Type B pancreatic cell (in vitro differentiated cells): Measurements from ENCODE around the gene DPYSL4. TPM values are rescaled to one million over a fixed set of nuclear protein-coding genes. Genes with fewer than 3 reads are reported as not detected.

Experiments used
- DNase-seq: peaks from one replicate; pipeline ENCODE4 v3.0.0; 2021; ENCODE audit warnings: mixed read lengths; ENCODE audit not compliant: unreplicated experiment; ENCODE audit errors: extremely low spot score
- H3K27ac Mint-ChIP-seq: 2 replicates; pipeline ENCODE4 v1.8.0; 2021; ENCODE audit warnings: mild to moderate bottlenecking, mixed read lengths
- H3K27me3 Mint-ChIP-seq: 2 replicates; pipeline ENCODE4 v1.8.0; 2021; ENCODE audit warnings: mixed read lengths
- H3K36me3 Mint-ChIP-seq: 2 replicates; pipeline ENCODE4 v1.8.0; 2021; ENCODE audit warnings: mixed read lengths
- H3K4me1 Mint-ChIP-seq: one replicate; pipeline ENCODE4 v1.8.0; 2021; ENCODE audit warnings: mixed read lengths; ENCODE audit not compliant: unreplicated experiment
- H3K4me3 Mint-ChIP-seq: 2 replicates; pipeline ENCODE4 v1.8.0; 2021; ENCODE audit warnings: mild to moderate bottlenecking, mixed read lengths
- H3K9me3 Mint-ChIP-seq: 2 replicates; pipeline ENCODE4 v1.8.0; 2021; ENCODE audit warnings: mixed read lengths
- CTCF ChIP-seq: fragments of 200-600 bp; sonication (generic); conservative IDR thresholded peaks from 2 replicates; pipeline ENCODE4 v1.5.0; 2021; ENCODE audit warnings: antibody characterized with exemption, mild to moderate bottlenecking
- total RNA-seq: library from RNA; stranded (reverse); gene quantifications from 2 replicates; pipeline ENCODE4 v1.2.1, GENCODE V29; 2021; ENCODE audit warnings: low replicate concordance

DPYSL4 gene
- total RNA-seq, 1 donor from 2014 or later = 61.9 TPM

GRCh38 chr10:132189016-132189415, 2.3 kb downstream of the DPYSL4 start:
- Mint-ChIP-seq H3K27ac (no peak overlapping the region), H3K36me3 (peaks cover 12% of the 10 kb centered on the region), H3K4me3 (peak overlapping the region; percentile 84), H3K27me3 (peaks cover 34% of the 10 kb centered on the region), H3K9me3 (no peaks in the 10 kb centered on the region), H3K4me1 (peaks cover 10% of the 10 kb centered on the region)
- DNase-seq = no peak
- no peak for TF ChIP-seq CTCF

- Mint-ChIP-seq H3K27me3 (peaks cover 25% of the 10 kb centered on the region), H3K4me3 (peak overlapping the region; percentile 77), H3K9me3 (no peaks in the 10 kb centered on the region), H3K27ac (no peak overlapping the region), H3K36me3 (peaks cover 12% of the 10 kb centered on the region), H3K4me1 (peaks cover 7% of the 10 kb centered on the region)
- no peak for TF ChIP-seq CTCF
- no peak for DNase-seq
These were observed 3.2 kb downstream of the DPYSL4 start for GRCh38 chr10:132189810-132190422.

GRCh38 chr10:132192076-132192975, 5.6 kb downstream of the DPYSL4 start:
- peaks cover 6% of the 10 kb centered on the region for H3K4me1 Mint-ChIP-seq
- H3K9me3 Mint-ChIP-seq = no peaks in the 10 kb centered on the region
- no peak overlapping the region for H3K27ac Mint-ChIP-seq
- no peak for TF ChIP-seq CTCF
- no peak overlapping the region for H3K4me3 Mint-ChIP-seq
- H3K27me3 Mint-ChIP-seq = peaks cover 20% of the 10 kb centered on the region
- peaks cover 12% of the 10 kb centered on the region for H3K36me3 Mint-ChIP-seq
- no peak for DNase-seq

- Mint-ChIP-seq H3K4me1 (peaks cover 6% of the 10 kb centered on the region), H3K36me3 (peaks cover 12% of the 10 kb centered on the region), H3K4me3 (no peak overlapping the region), H3K27ac (no peak overlapping the region), H3K27me3 (peaks cover 16% of the 10 kb centered on the region), H3K9me3 (no peaks in the 10 kb centered on the region)
- no peak for TF ChIP-seq CTCF
- DNase-seq = no peak
These were observed 6.4 kb downstream of the DPYSL4 start for GRCh38 chr10:132192991-132193665.

- H3K36me3 Mint-ChIP-seq = peaks cover 9% of the 10 kb centered on the region
- H3K27ac Mint-ChIP-seq = no peak overlapping the region
- H3K4me3 Mint-ChIP-seq = no peak overlapping the region
- no peaks in the 10 kb centered on the region for H3K4me1 Mint-ChIP-seq
- peaks cover 7% of the 10 kb centered on the region for H3K27me3 Mint-ChIP-seq
- no peak for DNase-seq
- H3K9me3 Mint-ChIP-seq = no peaks in the 10 kb centered on the region
- TF ChIP-seq CTCF = no peak
These were observed 7.3 kb downstream of the DPYSL4 start for GRCh38 chr10:132193907-132194552.
